DOHH2 (cell line): Measurements from ENCODE around the gene INHBB.
A peak's percentile ranks its signal among the peaks of the same experiment; 100 is the strongest.

ENCODE experiments used
- H3F3A ChIP-seq: fragments of 200-600 bp; sonication (generic), shearing (Covaris generic); 2 replicates; pipeline ENCODE4 v1.6.0; 2016; ENCODE audit warnings: antibody characterized with exemption, mild to moderate bottlenecking; ENCODE audit not compliant: control insufficient read depth, insufficient read depth
- H3K27ac ChIP-seq: fragments of 200-600 bp; sonication (generic); 2 replicates; pipeline ENCODE4 v1.5.1; 2014; ENCODE audit warnings: low read depth, mild to moderate bottlenecking, low read length, moderate library complexity
- H3K27me3 ChIP-seq: fragments of 200-600 bp; sonication (generic); 2 replicates; pipeline ENCODE4 v1.6.1; 2014; ENCODE audit warnings: mild to moderate bottlenecking, low read length, mixed read lengths; ENCODE audit not compliant: control insufficient read depth
- H3K36me3 ChIP-seq: fragments of 200-600 bp; sonication (generic); 2 replicates; pipeline ENCODE4 v1.6.1; 2014; ENCODE audit warnings: mild to moderate bottlenecking, low read length, moderate library complexity, mixed read lengths; ENCODE audit not compliant: control insufficient read depth
- H3K4me1 ChIP-seq: fragments of 200-600 bp; sonication (generic); 2 replicates; pipeline ENCODE4 v1.6.1; 2014; ENCODE audit warnings: mild to moderate bottlenecking, low read length, mixed read lengths; ENCODE audit not compliant: control insufficient read depth
- H3K4me2 ChIP-seq: fragments of 200-600 bp; sonication (generic); 2 replicates; pipeline ENCODE4 v1.6.0; 2014; ENCODE audit warnings: mild to moderate bottlenecking, low read length, moderate library complexity
- H3K4me3 ChIP-seq: fragments of 200-600 bp; sonication (generic); 2 replicates; pipeline ENCODE4 v1.5.1; 2014; ENCODE audit warnings: mild to moderate bottlenecking, low read length, mixed read lengths
- H3K79me2 ChIP-seq: fragments of 200-600 bp; sonication (generic); 2 replicates; pipeline ENCODE4 v1.6.1; 2014; ENCODE audit warnings: mild to moderate bottlenecking, low read length, mixed read lengths; ENCODE audit not compliant: control insufficient read depth
- H3K9me2 ChIP-seq: fragments of 200-600 bp; sonication (generic); replicated peaks from 2 replicates; pipeline ENCODE4 v1.6.1; 2014; ENCODE audit warnings: mild to moderate bottlenecking, low read length, mixed read lengths; ENCODE audit not compliant: control insufficient read depth
- H3K9me3 ChIP-seq: fragments of 200-600 bp; sonication (generic); 2 replicates; pipeline ENCODE4 v1.6.1; 2014; ENCODE audit warnings: antibody characterized with exemption, low read length, mixed read lengths; ENCODE audit not compliant: control insufficient read depth, insufficient read depth
- H4K20me1 ChIP-seq: fragments of 200-600 bp; sonication (generic); 2 replicates; pipeline ENCODE4 v1.6.0; 2014; ENCODE audit warnings: low read depth, mild to moderate bottlenecking, antibody characterized with exemption, low read length, moderate library complexity; ENCODE audit not compliant: control insufficient read depth, insufficient read depth
- EZH2phosphoT487 ChIP-seq: fragments of 200-600 bp; sonication (generic); IDR thresholded peaks from 2 replicates; pipeline ENCODE4 v1.6.1; 2017; ENCODE audit warnings: borderline replicate concordance, mild to moderate bottlenecking, antibody characterized with exemption, low read length, moderate library complexity, mixed read lengths
- TF ChIP-seq, protein P1 (sequence below): fragments of 200-600 bp; sonication (generic); IDR thresholded peaks from one replicate; pipeline ENCODE4 v1.5.1; 2014; ENCODE audit warnings: antibody characterized with exemption, mild to moderate bottlenecking, low read depth, low read length; ENCODE audit not compliant: poor library complexity, severe bottlenecking

Gene INHBB

DNA sequence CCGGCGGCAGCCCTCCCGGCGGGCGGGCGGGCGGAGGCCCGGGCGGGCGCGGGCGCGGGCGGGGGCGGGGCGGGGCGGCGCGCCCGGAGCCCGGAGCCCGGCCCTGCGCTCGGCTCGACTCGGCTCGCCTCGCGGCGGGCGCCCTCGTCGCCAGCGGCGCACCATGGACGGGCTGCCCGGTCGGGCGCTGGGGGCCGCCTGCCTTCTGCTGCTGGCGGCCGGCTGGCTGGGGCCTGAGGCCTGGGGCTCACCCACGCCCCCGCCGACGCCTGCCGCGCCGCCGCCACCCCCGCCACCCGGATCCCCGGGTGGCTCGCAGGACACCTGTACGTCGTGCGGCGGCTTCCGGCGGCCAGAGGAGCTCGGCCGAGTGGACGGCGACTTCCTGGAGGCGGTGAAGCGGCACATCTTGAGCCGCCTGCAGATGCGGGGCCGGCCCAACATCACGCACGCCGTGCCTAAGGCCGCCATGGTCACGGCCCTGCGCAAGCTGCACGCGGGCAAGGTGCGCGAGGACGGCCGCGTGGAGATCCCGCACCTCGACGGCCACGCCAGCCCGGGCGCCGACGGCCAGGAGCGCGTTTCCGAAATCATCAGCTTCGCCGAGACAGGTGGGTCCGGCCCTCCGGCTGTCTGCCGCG lies at the start of gene INHBB:
TSS of gene INHBB (plus strand) at position 111 of the 641 bp plus-strand sequence. CDS start at position 164, 53 bp downstream.
- H3K79me2 ChIP-seq = no peaks in the 10 kb centered on the region
- H3K27me3 ChIP-seq = peaks cover 46% of the 10 kb centered on the region
- H3K4me2 ChIP-seq = peak within 1 kb of the TSS; percentile 6; the same call in 1 of the 2 replicates
- H3K9me3 ChIP-seq = no peaks in the 10 kb centered on the region
- H3K4me3 ChIP-seq = no peak within 1 kb of the TSS
- no peaks in the 10 kb centered on the region for H3F3A ChIP-seq
- no peak for TF ChIP-seq EZH2phosphoT487
- TF ChIP-seq, protein P1, sequence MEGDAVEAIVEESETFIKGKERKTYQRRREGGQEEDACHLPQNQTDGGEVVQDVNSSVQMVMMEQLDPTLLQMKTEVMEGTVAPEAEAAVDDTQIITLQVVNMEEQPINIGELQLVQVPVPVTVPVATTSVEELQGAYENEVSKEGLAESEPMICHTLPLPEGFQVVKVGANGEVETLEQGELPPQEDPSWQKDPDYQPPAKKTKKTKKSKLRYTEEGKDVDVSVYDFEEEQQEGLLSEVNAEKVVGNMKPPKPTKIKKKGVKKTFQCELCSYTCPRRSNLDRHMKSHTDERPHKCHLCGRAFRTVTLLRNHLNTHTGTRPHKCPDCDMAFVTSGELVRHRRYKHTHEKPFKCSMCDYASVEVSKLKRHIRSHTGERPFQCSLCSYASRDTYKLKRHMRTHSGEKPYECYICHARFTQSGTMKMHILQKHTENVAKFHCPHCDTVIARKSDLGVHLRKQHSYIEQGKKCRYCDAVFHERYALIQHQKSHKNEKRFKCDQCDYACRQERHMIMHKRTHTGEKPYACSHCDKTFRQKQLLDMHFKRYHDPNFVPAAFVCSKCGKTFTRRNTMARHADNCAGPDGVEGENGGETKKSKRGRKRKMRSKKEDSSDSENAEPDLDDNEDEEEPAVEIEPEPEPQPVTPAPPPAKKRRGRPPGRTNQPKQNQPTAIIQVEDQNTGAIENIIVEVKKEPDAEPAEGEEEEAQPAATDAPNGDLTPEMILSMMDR = no peak
- H4K20me1 ChIP-seq = no peaks in the 10 kb centered on the region
- H3K9me2 ChIP-seq = no peaks in the 10 kb centered on the region
- no peak within 1 kb of the TSS for H3K27ac ChIP-seq
- no peaks in the 10 kb centered on the region for H3K36me3 ChIP-seq
- peaks cover 4% of the 10 kb centered on the region; the same call in 1 of the 2 replicates for H3K4me1 ChIP-seq

DNA sequence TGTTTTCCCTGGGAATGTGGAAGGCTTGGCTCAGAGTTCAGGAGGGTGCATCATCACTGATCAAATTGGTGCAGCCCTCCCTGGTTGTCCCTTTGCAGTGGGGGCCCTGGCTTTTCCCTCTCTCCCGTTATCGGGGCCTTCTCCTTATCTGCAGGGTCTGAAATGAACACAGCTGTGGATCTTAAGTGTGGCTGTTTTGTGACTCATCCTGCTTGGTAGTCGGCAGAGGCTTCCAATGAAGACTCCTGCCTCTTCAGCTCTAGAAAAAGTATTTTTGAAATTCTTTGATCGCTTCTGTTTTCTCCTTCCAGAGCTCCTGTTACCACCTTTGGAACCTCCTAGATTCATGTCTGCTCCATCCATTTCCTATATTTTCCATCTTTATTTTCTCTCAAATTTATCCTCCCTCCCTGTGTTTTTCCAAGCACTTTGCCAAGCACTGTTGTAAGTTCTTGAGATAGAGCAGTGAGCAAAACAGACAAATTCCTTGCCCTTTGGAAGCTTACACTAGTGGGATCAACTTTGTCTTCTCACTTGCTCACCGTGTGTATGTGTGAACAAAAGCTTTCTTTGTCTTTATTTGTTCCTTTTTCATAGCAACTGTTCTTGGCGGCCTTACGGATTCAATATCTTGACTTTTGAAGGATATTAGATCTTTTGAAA lies 47.6 kb upstream of the INHBB start:
- no peaks in the 10 kb centered on the region for H3K9me2 ChIP-seq
- no peaks in the 10 kb centered on the region for H4K20me1 ChIP-seq

DNA sequence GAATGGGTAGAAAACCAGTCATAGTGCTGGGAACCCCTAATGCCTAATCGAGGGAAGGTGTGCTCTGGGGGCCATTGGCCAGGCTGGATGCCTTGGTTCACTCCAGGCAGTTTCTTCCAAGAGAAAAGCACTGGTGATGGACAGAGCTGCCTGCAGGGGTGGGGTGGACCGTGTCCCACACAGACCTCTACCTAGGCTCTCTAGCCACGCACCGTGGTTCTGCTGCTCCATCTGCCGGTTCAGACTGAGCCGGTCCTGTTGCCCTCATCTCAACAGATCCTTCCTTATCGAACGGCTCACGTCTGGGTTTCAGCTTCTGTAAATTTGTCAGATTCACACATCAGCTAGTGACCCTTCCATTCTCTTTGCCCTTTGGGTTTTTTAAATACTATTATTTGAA lies 46.9 kb upstream of the INHBB start:
- H3F3A ChIP-seq = no peaks in the 10 kb centered on the region
- no peaks in the 10 kb centered on the region for H3K36me3 ChIP-seq
- TF ChIP-seq EZH2phosphoT487 = no peak
- TF ChIP-seq, protein P1 = no peak
- H3K79me2 ChIP-seq = no peaks in the 10 kb centered on the region
- peaks cover 3% of the 10 kb centered on the region for H3K4me1 ChIP-seq
- H3K9me3 ChIP-seq = no peaks in the 10 kb centered on the region
- H3K4me3 ChIP-seq = no peak overlapping the region
- H4K20me1 ChIP-seq = no peaks in the 10 kb centered on the region
- no peak overlapping the region for H3K27ac ChIP-seq
- no peak overlapping the region for H3K4me2 ChIP-seq
- H3K27me3 ChIP-seq = 0 out of 2 replicates have a peak, but pooled peaks cover 3% of the 10 kb centered on the region
- no peaks in the 10 kb centered on the region for H3K9me2 ChIP-seq

More for the DNA sequence above, 47.6 kb upstream of the INHBB start:
- no peak overlapping the region for H3K4me2 ChIP-seq
- H3F3A ChIP-seq = no peaks in the 10 kb centered on the region
- 0 out of 2 replicates have a peak, but pooled peaks cover 3% of the 10 kb centered on the region for H3K27me3 ChIP-seq
- H3K36me3 ChIP-seq = peaks cover 1% of the 10 kb centered on the region; the same call in 1 of the 2 replicates
- H3K27ac ChIP-seq = no peak overlapping the region
- H3K79me2 ChIP-seq = no peaks in the 10 kb centered on the region
- H3K9me3 ChIP-seq = no peaks in the 10 kb centered on the region
- TF ChIP-seq EZH2phosphoT487 = no peak
- H3K4me1 ChIP-seq = peaks cover 10% of the 10 kb centered on the region
- no peak overlapping the region for H3K4me3 ChIP-seq

DNA sequence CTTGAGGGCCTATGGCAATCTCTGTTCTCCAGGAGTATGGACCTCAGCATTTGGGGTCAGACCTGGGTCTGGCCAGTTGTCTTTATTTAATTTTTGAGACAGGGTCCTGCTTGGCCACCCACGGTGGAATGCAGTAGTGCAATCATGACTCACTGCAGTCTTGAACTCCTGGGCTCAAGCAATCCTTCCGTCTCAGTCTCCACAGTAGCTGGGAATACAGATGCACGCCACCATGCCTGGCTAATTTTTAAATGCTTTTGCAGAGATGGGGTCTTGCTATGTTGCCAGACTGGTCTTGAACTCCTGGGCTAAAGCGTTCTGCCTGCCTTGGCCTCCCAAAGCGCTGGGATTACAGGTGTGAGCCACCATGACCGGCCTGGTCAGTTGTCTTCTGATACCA lies 46.4 kb upstream of the INHBB start:
- TF ChIP-seq, protein P1 = no peak
- no peak for TF ChIP-seq EZH2phosphoT487
- H3K79me2 ChIP-seq = no peaks in the 10 kb centered on the region

More for the DNA sequence above, 46.4 kb upstream of the INHBB start:
- H3F3A ChIP-seq = no peaks in the 10 kb centered on the region
- H3K9me3 ChIP-seq = no peaks in the 10 kb centered on the region
- H3K9me2 ChIP-seq = no peaks in the 10 kb centered on the region
- no peaks in the 10 kb centered on the region for H3K4me1 ChIP-seq
- no peaks in the 10 kb centered on the region for H4K20me1 ChIP-seq
- H3K36me3 ChIP-seq = no peaks in the 10 kb centered on the region
- no peak overlapping the region for H3K27ac ChIP-seq
- H3K4me2 ChIP-seq = no peak overlapping the region
- 0 out of 2 replicates have a peak, but pooled peaks cover 3% of the 10 kb centered on the region for H3K27me3 ChIP-seq
- no peak overlapping the region for H3K4me3 ChIP-seq
